HG02884 (cell line): ENCODE results near the gene CCSER2.
"Not testable (repeated sequence)": the region's sequence is repeated elsewhere in the genome, so short reads cannot be mapped to it uniquely, and the experiment has no call there.

ENCODE experiments used
- ATAC-seq: cut with Tn5 transposase; IDR thresholded peaks from one replicate; pipeline ENCODE4 v1.9.1; 2021; ENCODE audit warnings: mild to moderate bottlenecking, moderate library complexity; ENCODE audit not compliant: unreplicated experiment

The CCSER2 gene

GRCh38 chr10:84312816-84313215 lies 15.6 kb upstream of the CCSER2 start:
- ATAC-seq: no peak

- ATAC-seq: no peak
These were observed 14.1 kb upstream of the CCSER2 start for GRCh38 chr10:84314275-84314674.

- peak; percentile 56 for ATAC-seq
These were observed 11.2 kb upstream of the CCSER2 start for GRCh38 chr10:84317174-84317573.

GRCh38 chr10:84321902-84322301 lies 6.5 kb upstream of the CCSER2 start:
- no peak for ATAC-seq

GRCh38 chr10:84323566-84323965 lies 4.8 kb upstream of the CCSER2 start:
- not testable (repeated sequence) for ATAC-seq

- not testable (repeated sequence) for ATAC-seq
These were observed 1.4 kb upstream of the CCSER2 start for GRCh38 chr10:84326995-84327394.

GRCh38 chr10:84329196-84329611 lies 815 bp downstream of the CCSER2 start:
- peak; percentile 31 for ATAC-seq

- ATAC-seq: peak; percentile 30
These were observed 1.7 kb downstream of the CCSER2 start for GRCh38 chr10:84329986-84330651.

- ATAC-seq: no peak
These were observed 2.7 kb downstream of the CCSER2 start for GRCh38 chr10:84331091-84331490.

GRCh38 chr10:84333864-84334451 lies 5.6 kb downstream of the CCSER2 start:
- peak; percentile 53 for ATAC-seq

- ATAC-seq: no peak
These were observed 6.4 kb downstream of the CCSER2 start for GRCh38 chr10:84334811-84335210.

- ATAC-seq: no peak
These were observed 7.1 kb downstream of the CCSER2 start for GRCh38 chr10:84335516-84335915.

- ATAC-seq: no peak
These were observed 8.2 kb downstream of the CCSER2 start for GRCh38 chr10:84336406-84337090.

GRCh38 chr10:84337199-84337598 lies 8.8 kb downstream of the CCSER2 start:
- ATAC-seq: no peak

GRCh38 chr10:84339025-84339424 lies 10.6 kb downstream of the CCSER2 start:
- no peak for ATAC-seq

- no peak for ATAC-seq
These were observed 11.8 kb downstream of the CCSER2 start for GRCh38 chr10:84340187-84340586.

GRCh38 chr10:84340632-84341537 lies 12.5 kb downstream of the CCSER2 start:
- no peak for ATAC-seq

- ATAC-seq: no peak
These were observed 13.1 kb downstream of the CCSER2 start for GRCh38 chr10:84341538-84341856.

- ATAC-seq: no peak
These were observed 13.6 kb downstream of the CCSER2 start for GRCh38 chr10:84341983-84342382.

GRCh38 chr10:84342584-84342983 lies 14.2 kb downstream of the CCSER2 start:
- no peak for ATAC-seq

GRCh38 chr10:84343831-84344230 lies 15.4 kb downstream of the CCSER2 start:
- ATAC-seq: no peak
